Measurements from ENCODE around the gene GRIK3.
"Not testable (repeated sequence)": the region's sequence is repeated elsewhere in the genome, so short reads cannot be mapped to it uniquely, and the experiment has no call there.

GRIK3 gene

GRCh38 chr1:36910886-36911540, 123.3 kb downstream of the GRIK3 start:
- no peak overlapping the region for H3K9ac ChIP-seq (ENCODE audit: low read depth, low read length, poor library complexity, severe bottlenecking)
- no peak overlapping the region for H3K4me3 ChIP-seq (ENCODE audit: low read length, poor library complexity, severe bottlenecking)
- H2AFZ ChIP-seq (ENCODE audit: low read length): no peak overlapping the region
- H3K4me1 ChIP-seq (ENCODE audit: insufficient read depth, low read length, poor library complexity, severe bottlenecking): no peaks in the 10 kb centered on the region
- H3K79me2 ChIP-seq (ENCODE audit: insufficient read depth, low read length): no peaks in the 10 kb centered on the region
- no peaks in the 10 kb centered on the region for H3K9me3 ChIP-seq (ENCODE audit: insufficient read depth, low read depth, low read length)
- H4K20me1 ChIP-seq (ENCODE audit: insufficient read depth, low read length, poor library complexity, severe bottlenecking): no peaks in the 10 kb centered on the region
- H3F3A ChIP-seq (ENCODE audit: low read depth): no peaks in the 10 kb centered on the region
- H3K27me3 ChIP-seq (ENCODE audit: insufficient read depth, low read length, poor library complexity, severe bottlenecking): no peaks in the 10 kb centered on the region
- H3K9me2 ChIP-seq (replicated peaks; ENCODE audit: low read depth, low read length): no peaks in the 10 kb centered on the region
- H3K4me2 ChIP-seq (ENCODE audit: low read depth, low read length, poor library complexity, severe bottlenecking): no peak overlapping the region
- H3K36me3 ChIP-seq (ENCODE audit: insufficient read depth, low read length): no peaks in the 10 kb centered on the region
- TF ChIP-seq CTCF (conservative IDR thresholded peaks at IDR 0.05; ENCODE audit: low read length) (no peak), EZH2phosphoT487 (IDR thresholded peaks at IDR 0.05; ENCODE audit: borderline replicate concordance) (no peak)

GRCh38 chr1:36909946-36910725, 124.2 kb downstream of the GRIK3 start:
- no peaks in the 10 kb centered on the region for H3F3A ChIP-seq (ENCODE audit: low read depth)
- no peak overlapping the region for H3K4me3 ChIP-seq (ENCODE audit: low read length, poor library complexity, severe bottlenecking)
- H3K36me3 ChIP-seq (ENCODE audit: insufficient read depth, low read length): no peaks in the 10 kb centered on the region
- H3K9me2 ChIP-seq (replicated peaks; ENCODE audit: low read depth, low read length): no peaks in the 10 kb centered on the region
- H3K79me2 ChIP-seq (ENCODE audit: insufficient read depth, low read length): no peaks in the 10 kb centered on the region
- no peaks in the 10 kb centered on the region for H3K27me3 ChIP-seq (ENCODE audit: insufficient read depth, low read length, poor library complexity, severe bottlenecking)
- no peak overlapping the region for H2AFZ ChIP-seq (ENCODE audit: low read length)
- H3K9ac ChIP-seq (ENCODE audit: low read depth, low read length, poor library complexity, severe bottlenecking): no peak overlapping the region
- no peaks in the 10 kb centered on the region for H4K20me1 ChIP-seq (ENCODE audit: insufficient read depth, low read length, poor library complexity, severe bottlenecking)
- TF ChIP-seq CTCF (conservative IDR thresholded peaks at IDR 0.05; ENCODE audit: low read length): no peak
- H3K4me2 ChIP-seq (ENCODE audit: low read depth, low read length, poor library complexity, severe bottlenecking): no peak overlapping the region
- no peaks in the 10 kb centered on the region for H3K4me1 ChIP-seq (ENCODE audit: insufficient read depth, low read length, poor library complexity, severe bottlenecking)
- no peaks in the 10 kb centered on the region for H3K9me3 ChIP-seq (ENCODE audit: insufficient read depth, low read depth, low read length)

GRCh38 chr1:36909359-36909758, 125.0 kb downstream of the GRIK3 start:
- not testable (repeated sequence) for H3K4me2 ChIP-seq (ENCODE audit: low read depth, low read length, poor library complexity, severe bottlenecking); H3K27me3 ChIP-seq (ENCODE audit: insufficient read depth, low read length, poor library complexity, severe bottlenecking); H3K9me2 ChIP-seq (replicated peaks; ENCODE audit: low read depth, low read length); H2AFZ ChIP-seq (ENCODE audit: low read length); H3K4me3 ChIP-seq (ENCODE audit: low read length, poor library complexity, severe bottlenecking); H3F3A ChIP-seq (ENCODE audit: low read depth); H3K79me2 ChIP-seq (ENCODE audit: insufficient read depth, low read length); H3K9ac ChIP-seq (ENCODE audit: low read depth, low read length, poor library complexity, severe bottlenecking); H4K20me1 ChIP-seq (ENCODE audit: insufficient read depth, low read length, poor library complexity, severe bottlenecking); H3K9me3 ChIP-seq (ENCODE audit: insufficient read depth, low read depth, low read length); H3K36me3 ChIP-seq (ENCODE audit: insufficient read depth, low read length); H3K4me1 ChIP-seq (ENCODE audit: insufficient read depth, low read length, poor library complexity, severe bottlenecking)

GRCh38 chr1:36908096-36908495, 126.2 kb downstream of the GRIK3 start:
- no peaks in the 10 kb centered on the region for H4K20me1 ChIP-seq (ENCODE audit: insufficient read depth, low read length, poor library complexity, severe bottlenecking)
- no peaks in the 10 kb centered on the region for H3F3A ChIP-seq (ENCODE audit: low read depth)
- TF ChIP-seq CTCF (conservative IDR thresholded peaks at IDR 0.05; ENCODE audit: low read length) (no peak), EZH2phosphoT487 (IDR thresholded peaks at IDR 0.05; ENCODE audit: borderline replicate concordance) (no peak)
- no peak overlapping the region for H3K9ac ChIP-seq (ENCODE audit: low read depth, low read length, poor library complexity, severe bottlenecking)
- no peaks in the 10 kb centered on the region for H3K4me1 ChIP-seq (ENCODE audit: insufficient read depth, low read length, poor library complexity, severe bottlenecking)
- no peak overlapping the region for H3K4me3 ChIP-seq (ENCODE audit: low read length, poor library complexity, severe bottlenecking)
- no peaks in the 10 kb centered on the region for H3K79me2 ChIP-seq (ENCODE audit: insufficient read depth, low read length)
- no peaks in the 10 kb centered on the region for H3K9me2 ChIP-seq (replicated peaks; ENCODE audit: low read depth, low read length)
- H2AFZ ChIP-seq (ENCODE audit: low read length): no peak overlapping the region
- no peak overlapping the region for H3K4me2 ChIP-seq (ENCODE audit: low read depth, low read length, poor library complexity, severe bottlenecking)
- no peaks in the 10 kb centered on the region for H3K9me3 ChIP-seq (ENCODE audit: insufficient read depth, low read depth, low read length)
- H3K27me3 ChIP-seq (ENCODE audit: insufficient read depth, low read length, poor library complexity, severe bottlenecking): no peaks in the 10 kb centered on the region
- no peaks in the 10 kb centered on the region for H3K36me3 ChIP-seq (ENCODE audit: insufficient read depth, low read length)

Measured in Loucy (cell line).